Spleen (tissue), 11 donors: ENCODE results near the gene IDNK. TPM values are rescaled to one million over a fixed set of nuclear protein-coding genes. Genes with fewer than 3 reads are reported as not detected.

Experiments used
- DNase-seq: peaks from one replicate; pipeline ENCODE4 v3.0.0-alpha.2; 2020
- H3K27ac ChIP-seq, 8 donors: fragments of 200-600 bp; sonication (generic) in 7 of 8; 1 replicate in 4 of 8; 2 replicates in 4 of 8; pipeline versions ENCODE4 v1.5.0 to v1.8.0; 2016 to 2021; ENCODE audit warnings: inconsistent platforms in 4 of 8, mild to moderate bottlenecking in 4 of 8, moderate library complexity in 1 of 8
- H3K27me3 ChIP-seq, 7 donors: fragments of 200-600 bp; sonication (generic) in 6 of 7; replicated peaks in 1 of 7; 1 replicate in 4 of 7; 2 replicates in 3 of 7; pipeline versions ENCODE4 v1.5.0 to v1.8.0; 2016 to 2021; ENCODE audit warnings: inconsistent platforms in 3 of 7, mild to moderate bottlenecking in 1 of 7
- H3K36me3 ChIP-seq, 6 donors: fragments of 200-600 bp; sonication (generic) in 5 of 6; 1 replicate in 4 of 6; 2 replicates in 2 of 6; pipeline versions ENCODE4 v1.5.0 to v1.8.0; 2016 to 2021; ENCODE audit warnings: inconsistent platforms in 2 of 6
- H3K4me1 ChIP-seq, 6 donors: fragments of 200-600 bp; sonication (generic) in 5 of 6; 1 replicate in 3 of 6; 2 replicates in 3 of 6; pipeline versions ENCODE4 v1.5.0 to v1.8.0; 2016 to 2021; ENCODE audit warnings: inconsistent platforms in 3 of 6
- H3K4me3 ChIP-seq, 8 donors: fragments of 200-600 bp; sonication (generic) in 7 of 8; 1 replicate in 4 of 8; 2 replicates in 4 of 8; pipeline versions ENCODE4 v1.5.0 to v1.8.0; 2016 to 2021; ENCODE audit warnings: inconsistent platforms in 4 of 8, mild to moderate bottlenecking in 4 of 8, moderate library complexity in 2 of 8
- H3K9me3 ChIP-seq, 8 donors: fragments of 200-600 bp; sonication (generic) in 7 of 8; 1 replicate in 4 of 8; 2 replicates in 4 of 8; pipeline versions ENCODE4 v1.5.0 to v1.8.0; 2016 to 2021; ENCODE audit warnings: inconsistent platforms in 4 of 8
- CTCF ChIP-seq, 11 experiments: fragments of 200-600 bp in 7 of 11; fragments of 450-650 bp in 4 of 11; sonication (generic) in 4 of 11; IDR thresholded peaks in 8 of 11; conservative IDR thresholded peaks in 3 of 11; 1 replicate in 7 of 11; 2 replicates in 4 of 11; pipeline versions ENCODE4 v1.4.0 to v1.8.0; 2016 to 2021; ENCODE audit warnings: antibody characterized with exemption in 11 of 11, inconsistent platforms in 4 of 11, mild to moderate bottlenecking in 1 of 11
- POLR2A ChIP-seq, 3 donors: fragments of 450-650 bp; IDR thresholded peaks; one replicate each; pipeline ENCODE4 v1.5.1; 2017; ENCODE audit warnings: antibody characterized with exemption in 3 of 3, mild to moderate bottlenecking in 1 of 3
- POLR2AphosphoS5 ChIP-seq, 3 donors: sonication (generic); formaldehyde crosslinking; IDR thresholded peaks; one replicate each; pipeline ENCODE4 v1.5.1; 2017; ENCODE audit warnings: antibody characterized with exemption in 3 of 3
- WGBS, 5 donors: extraction: QIAGEN DNeasy Blood & Tissue Kit in 3 of 5; methylation state at CpG; one replicate each; pipeline versions ENCODE4 v1.1.5 to v1.1.7; 2013 to 2018; 5-methylcytosine and 5-hydroxymethylcytosine counted together
- intact Hi-C: fragments of 100-400 bp; cut with DNase I; formaldehyde crosslinking; loops from one replicate; pipeline ENCODE4 v1.15.0; 2023; ENCODE audit warnings: low total_unique reads
- polyA plus RNA-seq, 3 donors: library from polyadenylated mRNA; stranded (reverse); fragments of 200-250 nt; gene quantifications; one replicate each; pipeline ENCODE4 v1.2.1, GENCODE V29; 2013
- total RNA-seq, 7 donors: library from RNA; depleted of rRNA in 3 of 7; stranded (reverse); fragments of >200 nt in 3 of 7; fragmentation: NEBNext Ultra II Directional in 4 of 7; extraction: Animal tissue kit (Norgen Biotek cat#: 25700) in 4 of 7; gene quantifications; one replicate each; pipeline versions ENCODE4 v1.1.0 to v1.2.1, GENCODE V29; 2016 to 2021
- donor health status: healthy with polysubstance abuse.
- donor health status: DM: no; HTN: no; CAD: no; lungs with moderate emphysema.
- donor health status: DM: no; HTN: no; CAD: no.
- donor health status: Bipolar disorder and iron deficiency.
- donor health status: healthy.
- donor health status: DM: no; HTN: no; CAD: no.
- donor health status: DM: yes; HTN: yes; CAD: no.

IDNK gene
- total and polyA plus RNA-seq, 10 donors, result 3.5 to 14.8 (median 9.0) TPM

GRCh38 chr9:83642793-83643192 is 19.9 kb downstream of the IDNK start:
- H3K9me3 ChIP-seq, result no peaks in the 10 kb centered on the region
- H3K4me1 ChIP-seq, result no peaks in the 10 kb centered on the region
- intact Hi-C loops, result no loop called here
- H3K4me3 ChIP-seq, result no peak overlapping the region
- TF ChIP-seq POLR2AphosphoS5 (IDR thresholded peaks at IDR 0.05) (peak in 1 of 3 donors; percentile 23), POLR2A (IDR thresholded peaks at IDR 0.05) (no peak)
- H3K27ac ChIP-seq, result no peak overlapping the region
- H3K27me3 ChIP-seq, result no peaks in the 10 kb centered on the region
- peaks cover 0 to 49% (median 4%) of the 10 kb centered on the region in 6 donors for H3K36me3 ChIP-seq
- 75 to 89% (median 83%) methylated on average over 4 of the region's 4 CpGs for WGBS, 5 donors
- DNase-seq, result no peak

GRCh38 chr9:83646500-83647239 is 23.7 kb downstream of the IDNK start:
- 68 to 85% (median 82%) methylated on average over 8 of the region's 8 CpGs for WGBS, 5 donors

GRCh38 chr9:83649080-83649479 is 26.1 kb downstream of the IDNK start:
- no peaks in the 10 kb centered on the region for H3K9me3 ChIP-seq
- DNase-seq, result peak; percentile 91
- no peak overlapping the region for H3K27ac ChIP-seq
- TF ChIP-seq POLR2AphosphoS5 (IDR thresholded peaks at IDR 0.05) (no peak), POLR2A (IDR thresholded peaks at IDR 0.05) (no peak), CTCF (IDR thresholded peaks at IDR 0.05 in 8 of 11, conservative IDR thresholded peaks at IDR 0.05 in 3 of 11) (peak; percentile 32 to 87 (median 71))
- H3K27me3 ChIP-seq, result no peaks in the 10 kb centered on the region
- intact Hi-C loops, result no loop called here
- peaks cover 0 to 12% (median 0%) of the 10 kb centered on the region in 6 donors for H3K4me1 ChIP-seq
- H3K36me3 ChIP-seq, result peaks cover 7 to 79% (median 30%) of the 10 kb centered on the region in 6 donors
- WGBS, 5 donors, result 39 to 46% (median 45%) methylated on average over 8 of the region's 8 CpGs
- no peak overlapping the region for H3K4me3 ChIP-seq

More at GRCh38 chr9:83646500-83647239, 23.7 kb downstream of the IDNK start:
- no peaks in the 10 kb centered on the region for H3K9me3 ChIP-seq
- TF ChIP-seq POLR2A (IDR thresholded peaks at IDR 0.05) (no peak), CTCF (IDR thresholded peaks at IDR 0.05 in 8 of 11, conservative IDR thresholded peaks at IDR 0.05 in 3 of 11) (no peak), POLR2AphosphoS5 (IDR thresholded peaks at IDR 0.05) (no peak)
- no peaks in the 10 kb centered on the region for H3K27me3 ChIP-seq
- H3K36me3 ChIP-seq, result peaks cover 3 to 76% (median 13%) of the 10 kb centered on the region in 6 donors
- H3K27ac ChIP-seq, result no peak overlapping the region
- H3K4me1 ChIP-seq, result peaks cover 0 to 12% (median 0%) of the 10 kb centered on the region in 6 donors
- no peak for DNase-seq
- intact Hi-C loops, result no loop called here
- no peak overlapping the region for H3K4me3 ChIP-seq

- TF ChIP-seq POLR2A (IDR thresholded peaks at IDR 0.05) (no peak), POLR2AphosphoS5 (IDR thresholded peaks at IDR 0.05) (no peak), CTCF (IDR thresholded peaks at IDR 0.05 in 8 of 11, conservative IDR thresholded peaks at IDR 0.05 in 3 of 11) (peak in 2 of 11 experiments; percentile 7 to 15)
- no peaks in the 10 kb centered on the region for H3K9me3 ChIP-seq
- no peaks in the 10 kb centered on the region for H3K27me3 ChIP-seq
- intact Hi-C loops, result no loop called here
- H3K4me1 ChIP-seq, result peaks cover 0 to 12% (median 0%) of the 10 kb centered on the region in 6 donors
- H3K4me3 ChIP-seq, result no peak overlapping the region
- peaks cover 7 to 80% (median 33%) of the 10 kb centered on the region in 6 donors for H3K36me3 ChIP-seq
- peak overlapping the region in 1 of 8 donors; percentile 24 for H3K27ac ChIP-seq
- 76 to 90% (median 84%) methylated on average over 4 of the region's 4 CpGs for WGBS, 5 donors
- no peak for DNase-seq
Measured at GRCh38 chr9:83649515-83649914, 26.6 kb downstream of the IDNK start.
